K562 (cell line): ENCODE measurements around the gene PURA. TPM values are rescaled to one million over a fixed set of nuclear protein-coding genes. Genes with fewer than 3 reads are reported as not detected.
A peak's percentile ranks its signal among the peaks of the same experiment; 100 is the strongest.

Experiments used
- MBD2 ChIP-seq: sonication (generic); IDR thresholded peaks from 2 replicates; pipeline ENCODE4 v1.6.1; 2016; ENCODE audit warnings: low read depth, borderline replicate concordance
- MEF2D ChIP-seq: conservative IDR thresholded peaks from 2 replicates; pipeline ENCODE4 v1.6.1; 2016; ENCODE audit warnings: low read depth, missing genetic modification characterization, missing compliant biosample characterization
- RAD21 ChIP-seq, 2 experiments: fragments of 250-450 bp in 1 of 2; fragments of 450-650 bp in 1 of 2; sonication (Bioruptor Pico) in 1 of 2; formaldehyde crosslinking in 1 of 2; IDR thresholded peaks in 1 of 2; conservative IDR thresholded peaks in 1 of 2; 2 replicates each; pipeline versions ENCODE4 v1.4.0 to v1.8.0; 2020 to 2022; ENCODE audit warnings: mild to moderate bottlenecking in 2 of 2, moderate library complexity in 1 of 2
- THRAP3 ChIP-seq: fragments of 450-650 bp; IDR thresholded peaks from 2 replicates; pipeline ENCODE4 v1.6.1; 2016; ENCODE audit warnings: mild to moderate bottlenecking, inconsistent platforms, borderline replicate concordance
- ZNF133 ChIP-seq: fragments of 250-450 bp; sonication (Bioruptor Pico); IDR thresholded peaks from 2 replicates; pipeline ENCODE4 v1.4.0; 2020; ENCODE audit warnings: mild to moderate bottlenecking
- ZNF408 ChIP-seq: fragments of 250-450 bp; sonication (Bioruptor Pico); IDR thresholded peaks from 2 replicates; pipeline ENCODE4 v1.4.0; 2020; ENCODE audit warnings: low read depth, mild to moderate bottlenecking, moderate library complexity
- polyA plus RNA-seq, 8 experiments: library from polyadenylated mRNA; depleted of rRNA in 4 of 8; stranded (reverse) in 5 of 8; unstranded in 3 of 8; fragments of >200 nt; fragmentation: Nextera tagmentation in 2 of 8; fragmentation: Illumina TruSeq in 1 of 8; extraction: Ambion mirVana in 2 of 8; extraction: Trizol in 1 of 8; gene quantifications; 2 replicates each; pipeline versions ENCODE4 v1.2.1 to v1.2.3, GENCODE V29; 2011 to 2014; ENCODE audit warnings: inconsistent platforms in 1 of 8, missing spikeins in 1 of 8
- total RNA-seq, 7 experiments: library from RNA; depleted of rRNA in 6 of 7; stranded (reverse); fragments of >200 nt in 6 of 7; fragmentation: Illumina TruSeq in 2 of 7; extraction: Trizol in 2 of 7; gene quantifications; 2 replicates each; pipeline versions ENCODE4 v1.2.1 to v1.2.3, GENCODE V29; 2011 to 2021; ENCODE audit warnings: low replicate concordance in 1 of 7
- TF ChIP-seq, protein P1 (sequence below): fragments of 250-450 bp; sonication (Bioruptor Pico); IDR thresholded peaks from 2 replicates; pipeline ENCODE4 v1.4.0; 2020
- TF ChIP-seq, protein P2 (sequence below), 3 experiments: IDR thresholded peaks in 2 of 3; conservative IDR thresholded peaks in 1 of 3; 2 replicates each; pipeline ENCODE4 v1.5.1; 2011 to 2012; ENCODE audit warnings: low read length in 3 of 3, mild to moderate bottlenecking in 3 of 3, control low read depth in 2 of 3, improper control_type of control experiment in 1 of 3, inconsistent platforms in 1 of 3, low read depth in 1 of 3, mixed read lengths in 1 of 3, moderate library complexity in 1 of 3; ENCODE audit not compliant: insufficient read depth in 2 of 3
- TF ChIP-seq, protein P3 (sequence below): fragments of 450-650 bp; IDR thresholded peaks from 2 replicates; pipeline ENCODE4 v1.6.1; 2016; ENCODE audit warnings: antibody characterized with exemption

Gene PURA
- total and polyA plus RNA-seq, 9 of the 15 experiments (the other 6 are each of a cell fraction or from before 2014, with no cell fraction given): 3.2 to 11.1 (median 5.4) TPM

DNA sequence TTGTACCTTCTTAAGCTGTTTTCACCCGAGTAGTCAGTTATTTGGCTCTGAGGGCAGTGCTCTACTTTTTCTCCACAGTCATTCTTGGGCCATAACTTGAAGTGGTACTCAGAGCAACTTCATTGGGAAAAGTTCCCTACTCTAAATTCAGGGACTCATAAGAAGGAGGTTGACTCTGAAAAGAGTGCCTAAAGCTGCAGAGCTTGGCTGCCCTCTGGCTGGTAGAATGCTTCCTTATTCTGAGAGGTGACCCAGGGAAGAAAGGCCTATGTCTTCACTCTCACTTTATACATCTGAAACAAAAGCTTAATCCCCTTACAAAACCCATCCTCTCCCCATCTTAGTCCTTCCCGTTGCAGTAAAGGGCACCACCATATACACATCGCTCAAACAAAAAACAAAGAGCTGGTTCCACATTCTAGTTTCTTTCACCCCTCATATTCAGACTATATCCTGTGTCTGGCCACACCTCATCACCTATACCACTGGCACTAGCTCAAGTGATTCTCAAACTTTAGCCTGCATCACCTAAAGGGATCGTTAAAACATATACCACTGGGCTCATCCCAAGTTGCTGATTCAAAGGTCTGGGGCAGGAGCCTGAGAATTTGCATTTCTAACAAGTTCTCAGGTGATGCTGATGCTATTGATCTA lies 19.7 kb downstream of the PURA start (continued):
- TF ChIP-seq, protein P1, sequence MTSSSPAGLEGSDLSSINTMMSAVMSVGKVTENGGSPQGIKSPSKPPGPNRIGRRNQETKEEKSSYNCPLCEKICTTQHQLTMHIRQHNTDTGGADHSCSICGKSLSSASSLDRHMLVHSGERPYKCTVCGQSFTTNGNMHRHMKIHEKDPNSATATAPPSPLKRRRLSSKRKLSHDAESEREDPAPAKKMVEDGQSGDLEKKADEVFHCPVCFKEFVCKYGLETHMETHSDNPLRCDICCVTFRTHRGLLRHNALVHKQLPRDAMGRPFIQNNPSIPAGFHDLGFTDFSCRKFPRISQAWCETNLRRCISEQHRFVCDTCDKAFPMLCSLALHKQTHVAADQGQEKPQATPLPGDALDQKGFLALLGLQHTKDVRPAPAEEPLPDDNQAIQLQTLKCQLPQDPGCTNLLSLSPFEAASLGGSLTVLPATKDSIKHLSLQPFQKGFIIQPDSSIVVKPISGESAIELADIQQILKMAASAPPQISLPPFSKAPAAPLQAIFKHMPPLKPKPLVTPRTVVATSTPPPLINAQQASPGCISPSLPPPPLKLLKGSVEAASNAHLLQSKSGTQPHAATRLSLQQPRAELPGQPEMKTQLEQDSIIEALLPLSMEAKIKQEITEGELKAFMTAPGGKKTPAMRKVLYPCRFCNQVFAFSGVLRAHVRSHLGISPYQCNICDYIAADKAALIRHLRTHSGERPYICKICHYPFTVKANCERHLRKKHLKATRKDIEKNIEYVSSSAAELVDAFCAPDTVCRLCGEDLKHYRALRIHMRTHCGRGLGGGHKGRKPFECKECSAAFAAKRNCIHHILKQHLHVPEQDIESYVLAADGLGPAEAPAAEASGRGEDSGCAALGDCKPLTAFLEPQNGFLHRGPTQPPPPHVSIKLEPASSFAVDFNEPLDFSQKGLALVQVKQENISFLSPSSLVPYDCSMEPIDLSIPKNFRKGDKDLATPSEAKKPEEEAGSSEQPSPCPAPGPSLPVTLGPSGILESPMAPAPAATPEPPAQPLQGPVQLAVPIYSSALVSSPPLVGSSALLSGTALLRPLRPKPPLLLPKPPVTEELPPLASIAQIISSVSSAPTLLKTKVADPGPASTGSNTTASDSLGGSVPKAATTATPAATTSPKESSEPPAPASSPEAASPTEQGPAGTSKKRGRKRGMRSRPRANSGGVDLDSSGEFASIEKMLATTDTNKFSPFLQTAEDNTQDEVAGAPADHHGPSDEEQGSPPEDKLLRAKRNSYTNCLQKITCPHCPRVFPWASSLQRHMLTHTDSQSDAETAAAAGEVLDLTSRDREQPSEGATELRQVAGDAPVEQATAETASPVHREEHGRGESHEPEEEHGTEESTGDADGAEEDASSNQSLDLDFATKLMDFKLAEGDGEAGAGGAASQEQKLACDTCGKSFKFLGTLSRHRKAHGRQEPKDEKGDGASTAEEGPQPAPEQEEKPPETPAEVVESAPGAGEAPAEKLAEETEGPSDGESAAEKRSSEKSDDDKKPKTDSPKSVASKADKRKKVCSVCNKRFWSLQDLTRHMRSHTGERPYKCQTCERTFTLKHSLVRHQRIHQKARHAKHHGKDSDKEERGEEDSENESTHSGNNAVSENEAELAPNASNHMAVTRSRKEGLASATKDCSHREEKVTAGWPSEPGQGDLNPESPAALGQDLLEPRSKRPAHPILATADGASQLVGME: no peak
- TF ChIP-seq MBD2: no peak
- TF ChIP-seq, protein P2, sequence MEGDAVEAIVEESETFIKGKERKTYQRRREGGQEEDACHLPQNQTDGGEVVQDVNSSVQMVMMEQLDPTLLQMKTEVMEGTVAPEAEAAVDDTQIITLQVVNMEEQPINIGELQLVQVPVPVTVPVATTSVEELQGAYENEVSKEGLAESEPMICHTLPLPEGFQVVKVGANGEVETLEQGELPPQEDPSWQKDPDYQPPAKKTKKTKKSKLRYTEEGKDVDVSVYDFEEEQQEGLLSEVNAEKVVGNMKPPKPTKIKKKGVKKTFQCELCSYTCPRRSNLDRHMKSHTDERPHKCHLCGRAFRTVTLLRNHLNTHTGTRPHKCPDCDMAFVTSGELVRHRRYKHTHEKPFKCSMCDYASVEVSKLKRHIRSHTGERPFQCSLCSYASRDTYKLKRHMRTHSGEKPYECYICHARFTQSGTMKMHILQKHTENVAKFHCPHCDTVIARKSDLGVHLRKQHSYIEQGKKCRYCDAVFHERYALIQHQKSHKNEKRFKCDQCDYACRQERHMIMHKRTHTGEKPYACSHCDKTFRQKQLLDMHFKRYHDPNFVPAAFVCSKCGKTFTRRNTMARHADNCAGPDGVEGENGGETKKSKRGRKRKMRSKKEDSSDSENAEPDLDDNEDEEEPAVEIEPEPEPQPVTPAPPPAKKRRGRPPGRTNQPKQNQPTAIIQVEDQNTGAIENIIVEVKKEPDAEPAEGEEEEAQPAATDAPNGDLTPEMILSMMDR (IDR thresholded peaks at IDR 0.05 in 2 of 3, conservative IDR thresholded peaks at IDR 0.05 in 1 of 3; ENCODE audit: insufficient read depth in 2 of 3, low read depth in 1 of 3, low read length in 3 of 3): peak in 1 of 3 experiments; percentile 24; a peak in 1 of 6 replicates
- TF ChIP-seq MEF2D (tag): no peak
- TF ChIP-seq THRAP3: no peak
- TF ChIP-seq, protein P3, sequence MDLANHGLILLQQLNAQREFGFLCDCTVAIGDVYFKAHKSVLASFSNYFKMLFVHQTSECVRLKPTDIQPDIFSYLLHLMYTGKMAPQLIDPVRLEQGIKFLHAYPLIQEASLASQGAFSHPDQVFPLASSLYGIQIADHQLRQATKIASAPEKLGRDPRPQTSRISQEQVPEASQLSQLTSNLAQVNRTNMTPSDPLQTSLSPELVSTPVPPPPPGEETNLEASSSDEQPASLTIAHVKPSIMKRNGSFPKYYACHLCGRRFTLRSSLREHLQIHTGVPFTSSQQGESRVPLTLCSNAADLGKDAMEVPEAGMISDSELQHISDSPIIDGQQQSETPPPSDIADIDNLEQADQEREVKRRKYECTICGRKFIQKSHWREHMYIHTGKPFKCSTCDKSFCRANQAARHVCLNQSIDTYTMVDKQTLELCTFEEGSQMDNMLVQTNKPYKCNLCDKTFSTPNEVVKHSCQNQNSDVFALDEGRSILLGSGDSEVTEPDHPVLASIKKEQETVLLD: no peak
- TF ChIP-seq RAD21 (CRISPR knock-in tag; conservative IDR thresholded peaks at IDR 0.05 in 1 of 2, IDR thresholded peaks at IDR 0.05 in 1 of 2): peak in 1 of 2 experiments; percentile 39; a peak in 2 of 4 replicates
- TF ChIP-seq ZNF133 (CRISPR knock-in tag): no peak
- no peak for TF ChIP-seq ZNF408
